GM12878 (cell line): ENCODE results near the gene SCN8A. TPM values are rescaled to one million over a fixed set of nuclear protein-coding genes. Genes with fewer than 3 reads are reported as not detected.

Experiments
- ATAC-seq: fragments of 200-7000 bp; cut with Tn5 transposase; 3 replicates; pipeline ENCODE4 v1.9.1; 2020; ENCODE audit warnings: mild to moderate bottlenecking, moderate library complexity
- BruUV-seq: library from RNA; stranded (reverse); fragments of 400-500 nt; replicated peaks from 2 replicates; lab custom pipeline; 2021; lab: Mats Ljungman, UMichigan
- CTCF ChIA-PET: fragments of 300-600 bp; sonication (Branson Sonifier 250); formaldehyde crosslinking; extraction: SDS; loops from one replicate; lab custom pipeline; 2021; ENCODE audit warnings: inconsistent platforms; lab: Yijun Ruan, JAX
- POLR2A ChIA-PET: fragments of 350-600 bp; formaldehyde crosslinking; extraction: SDS; loops from one replicate; lab custom pipeline; 2021; ENCODE audit warnings: inconsistent platforms; lab: Charles Lee
- RAD21 ChIA-PET: fragments of 300-600 bp; sonication (Branson Sonifier 250); formaldehyde crosslinking; loops from one replicate; lab custom pipeline; 2023; ENCODE audit warnings: antibody characterized with exemption; ENCODE audit not compliant: unreplicated experiment; lab: Charles Lee
- SMC1A ChIA-PET: fragments of 300-600 bp; sonication (Branson Sonifier 250); formaldehyde crosslinking; loops from one replicate; lab custom pipeline; 2023; ENCODE audit not compliant: unreplicated experiment, uncharacterized antibody; lab: Charles Lee
- DNase-seq: peaks from one replicate; pipeline ENCODE4 v3.0.0-alpha.2; 2011; ENCODE audit warnings: low read depth, low spot score
- FAIRE-seq: peaks from 3 replicates; lab custom pipeline; 2011; peaks lifted over from hg19 to GRCh38; lab: Jason Lieb, UNC
- H2AFZ ChIP-seq: 2 replicates; pipeline ENCODE4 v1.6.0; 2011; ENCODE audit warnings: low read depth, low read length, control low read depth; ENCODE audit not compliant: control insufficient read depth
- H3K27ac ChIP-seq: 2 replicates; pipeline ENCODE4 v1.5.1; 2011; ENCODE audit warnings: control low read depth; ENCODE audit not compliant: control insufficient read depth, insufficient read depth
- H3K27me3 ChIP-seq, 2 experiments: replicated peaks in 1 of 2; 2 replicates each; pipeline versions ENCODE4 v1.6.0 to v1.6.1; 2011; ENCODE audit warnings: low read length in 1 of 2; ENCODE audit not compliant: control insufficient read depth in 2 of 2, insufficient read depth in 2 of 2
- H3K36me3 ChIP-seq, 2 experiments: 2 replicates each; pipeline ENCODE4 v1.5.1; 2011; ENCODE audit warnings: low read length in 1 of 2; ENCODE audit not compliant: control insufficient read depth in 2 of 2, insufficient read depth in 2 of 2
- H3K4me1 ChIP-seq: 2 replicates; pipeline ENCODE4 v1.6.1; 2011; ENCODE audit warnings: mild to moderate bottlenecking, low read length, moderate library complexity, mixed read lengths; ENCODE audit not compliant: control insufficient read depth, insufficient read depth
- H3K4me2 ChIP-seq: 2 replicates; pipeline ENCODE4 v1.6.0; 2011; ENCODE audit warnings: control low read depth; ENCODE audit not compliant: control insufficient read depth, insufficient read depth
- H3K4me3 ChIP-seq: fragments of 200-600 bp; sonication (generic); 2 replicates; pipeline ENCODE4 v1.5.1; 2016
- H3K79me2 ChIP-seq: 2 replicates; pipeline ENCODE4 v1.6.0; 2011; ENCODE audit warnings: low read length; ENCODE audit not compliant: control insufficient read depth, insufficient read depth
- H3K9ac ChIP-seq: 2 replicates; pipeline ENCODE4 v1.8.0; 2011; ENCODE audit warnings: low read length, control low read depth, mixed read lengths; ENCODE audit not compliant: control insufficient read depth, insufficient read depth
- H3K9me3 ChIP-seq: replicated peaks from 3 replicates; pipeline ENCODE4 v1.5.1; 2011; ENCODE audit warnings: mild to moderate bottlenecking, low read length; ENCODE audit not compliant: control insufficient read depth, insufficient read depth
- H4K20me1 ChIP-seq: 2 replicates; pipeline ENCODE4 v1.6.0; 2011; ENCODE audit not compliant: control insufficient read depth, insufficient read depth
- JUND ChIP-seq: IDR thresholded peaks from 2 replicates; pipeline ENCODE4 v1.6.1; 2012; ENCODE audit warnings: low read depth, mild to moderate bottlenecking, low read length, improper control_type of control experiment, moderate library complexity
- YY1 ChIP-seq: IDR thresholded peaks from 2 replicates; pipeline ENCODE4 v1.6.1; 2011; ENCODE audit warnings: low read depth, mild to moderate bottlenecking, low read length
- ZSCAN29 ChIP-seq: fragments of 450-650 bp; IDR thresholded peaks from 2 replicates; pipeline ENCODE4 v1.6.1; 2017; ENCODE audit warnings: mild to moderate bottlenecking, moderate library complexity
- WGBS: methylation state at CpG from one replicate; pipeline ENCODE4 v1.1.6; 2016; ENCODE audit warnings: low lambda C conversion rate; ENCODE audit not compliant: insufficient replicate concordance, insufficient coverage; ENCODE audit errors: missing lambda C conversion rate; 5-methylcytosine and 5-hydroxymethylcytosine counted together
- in situ Hi-C: fragments of 300-500 bp; cut with MboI; formaldehyde crosslinking; loops from 9 replicates; pipeline ENCODE4 v1.14.3; 2018; ENCODE audit warnings: mixed read lengths
- intact Hi-C: fragments of 100-400 bp; cut with micrococcal nuclease; formaldehyde crosslinking; loops from one replicate; pipeline ENCODE4 v1.14.2; 2022; ENCODE audit not compliant: unreplicated experiment
- polyA plus RNA-seq, 11 experiments: library from polyadenylated mRNA; depleted of rRNA in 4 of 11; unstranded in 6 of 11; stranded (reverse) in 5 of 11; fragments of >200 nt; fragmentation: Nextera tagmentation in 4 of 11; fragmentation: Illumina TruSeq in 1 of 11; extraction: Ambion mirVana in 4 of 11; extraction: Trizol in 1 of 11; gene quantifications; 1 replicate in 1 of 11; 2 replicates in 10 of 11; pipeline versions ENCODE4 v1.2.1 to v1.2.3, GENCODE V29; 2011 to 2016; ENCODE audit warnings: inconsistent platforms in 2 of 11, missing spikeins in 2 of 11, low read depth in 1 of 11
- total RNA-seq, 4 experiments: library from RNA; depleted of rRNA in 3 of 4; stranded (reverse); fragments of >200 nt in 3 of 4; fragmentation: Illumina TruSeq in 1 of 4; extraction: Trizol in 1 of 4; gene quantifications; 2 replicates each; pipeline versions ENCODE4 v1.2.1 to v1.2.3, GENCODE V29; 2013 to 2021
- TF ChIP-seq, protein P1 (sequence below): fragments of 150-350 bp; IDR thresholded peaks from 2 replicates; pipeline ENCODE4 v1.6.1; 2014; ENCODE audit warnings: mild to moderate bottlenecking, low read depth, low read length

SCN8A gene
- total and polyA plus RNA-seq, 10 of the 15 experiments (the other 5 are each of a cell fraction or from before 2014, with no cell fraction given): 0.02 to 0.23 (median 0.06) TPM; not detected in 2

- TF ChIP-seq, protein P1, sequence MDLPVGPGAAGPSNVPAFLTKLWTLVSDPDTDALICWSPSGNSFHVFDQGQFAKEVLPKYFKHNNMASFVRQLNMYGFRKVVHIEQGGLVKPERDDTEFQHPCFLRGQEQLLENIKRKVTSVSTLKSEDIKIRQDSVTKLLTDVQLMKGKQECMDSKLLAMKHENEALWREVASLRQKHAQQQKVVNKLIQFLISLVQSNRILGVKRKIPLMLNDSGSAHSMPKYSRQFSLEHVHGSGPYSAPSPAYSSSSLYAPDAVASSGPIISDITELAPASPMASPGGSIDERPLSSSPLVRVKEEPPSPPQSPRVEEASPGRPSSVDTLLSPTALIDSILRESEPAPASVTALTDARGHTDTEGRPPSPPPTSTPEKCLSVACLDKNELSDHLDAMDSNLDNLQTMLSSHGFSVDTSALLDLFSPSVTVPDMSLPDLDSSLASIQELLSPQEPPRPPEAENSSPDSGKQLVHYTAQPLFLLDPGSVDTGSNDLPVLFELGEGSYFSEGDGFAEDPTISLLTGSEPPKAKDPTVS: no peak
- TF ChIP-seq, all 136 proteins: peak for 0
Observed at GRCh38 chr12:51693569-51693968, 102.5 kb downstream of the SCN8A start (continued).

GRCh38 chr12:51694146-51694545 is 103.1 kb downstream of the SCN8A start:
- DNase-seq (no peak), FAIRE-seq (no peak), ATAC-seq (no peak)
- TF ChIP-seq ZSCAN29: no peak
- TF ChIP-seq YY1: no peak
- no peak for TF ChIP-seq JUND
- RAD21 ChIA-PET: no interaction called here
- Histone ChIP-seq H3K4me3 (no peak overlapping the region), H3K9me3 (no peaks in the 10 kb centered on the region), H3K9ac (no peak overlapping the region), H3K4me1 (no peaks in the 10 kb centered on the region), H3K27me3 (no peaks in the 10 kb centered on the region; a peak in 1 of 4 replicates), H3K4me2 (no peak overlapping the region), H3K27ac (no peak overlapping the region), H2AFZ (no peak overlapping the region), H4K20me1 (no peaks in the 10 kb centered on the region), H3K79me2 (no peaks in the 10 kb centered on the region), H3K36me3 (no peaks in the 10 kb centered on the region)
- BruUV-seq: no TSS peak
- in situ Hi-C loops (no loop called here), intact Hi-C loops (no loop called here)
- SMC1A ChIA-PET: interaction anchor here (1.7 kb wide), 1 partner anchor 18 kb away, joined by 3 read pairs; no protein-coding TSS in a partner anchor
- CTCF ChIA-PET: interaction anchor here (0.6 kb wide), 1 partner anchor 24 kb away, joined by 3 read pairs; no protein-coding TSS in a partner anchor
- POLR2A ChIA-PET: no interaction called here
- 31% methylated on average over 4 of the region's 4 CpGs for WGBS
